Cerebellar cortex (tissue), 1 donor: Measurements from ENCODE around the gene WDR70.
"Not testable (repeated sequence)": the region's sequence is repeated elsewhere in the genome, so short reads cannot be mapped to it uniquely, and the experiment has no call there.

Source experiments
- DNase-seq: peaks from one replicate; pipeline ENCODE4 v3.0.0-alpha.2; 2015; ENCODE audit warnings: low spot score

The WDR70 gene

GRCh38 chr5:37454402-37455055 lies 75.4 kb downstream of the WDR70 start:
- not testable (repeated sequence) for DNase-seq

GRCh38 chr5:37463191-37464051 lies 84.3 kb downstream of the WDR70 start:
- not testable (repeated sequence) for DNase-seq

GRCh38 chr5:37464581-37464980 lies 85.5 kb downstream of the WDR70 start:
- peak; percentile 13 for DNase-seq

GRCh38 chr5:37469383-37469782 lies 90.3 kb downstream of the WDR70 start:
- DNase-seq = not testable (repeated sequence)

- DNase-seq = no peak
Observed at GRCh38 chr5:37471666-37472197, 92.6 kb downstream of the WDR70 start.

GRCh38 chr5:37477426-37477825 lies 98.3 kb downstream of the WDR70 start:
- no peak for DNase-seq

- no peak for DNase-seq
Observed at GRCh38 chr5:37478121-37478894, 99.2 kb downstream of the WDR70 start.

GRCh38 chr5:37481395-37481794 lies 102.3 kb downstream of the WDR70 start:
- DNase-seq = not testable (repeated sequence)

GRCh38 chr5:37490120-37490810 lies 111.1 kb downstream of the WDR70 start:
- no peak for DNase-seq

- DNase-seq = no peak
Observed at GRCh38 chr5:37490931-37491330, 111.8 kb downstream of the WDR70 start.

- DNase-seq = no peak
Observed at GRCh38 chr5:37492778-37493555, 113.8 kb downstream of the WDR70 start.

- no peak for DNase-seq
Observed at GRCh38 chr5:37494756-37495155, 115.6 kb downstream of the WDR70 start.

- DNase-seq = no peak
Observed at GRCh38 chr5:37495210-37495609, 116.1 kb downstream of the WDR70 start.

- no peak for DNase-seq
Observed at GRCh38 chr5:37495668-37496347, 116.7 kb downstream of the WDR70 start.

GRCh38 chr5:37496902-37497445 lies 117.9 kb downstream of the WDR70 start:
- DNase-seq = no peak

GRCh38 chr5:37501152-37501551 lies 122.0 kb downstream of the WDR70 start:
- no peak for DNase-seq

- DNase-seq = no peak
Observed at GRCh38 chr5:37506241-37506640, 127.1 kb downstream of the WDR70 start.

GRCh38 chr5:37506722-37507121 lies 127.6 kb downstream of the WDR70 start:
- no peak for DNase-seq

- no peak for DNase-seq
Observed at GRCh38 chr5:37511646-37512045, 132.5 kb downstream of the WDR70 start.

GRCh38 chr5:37514946-37515345 lies 135.8 kb downstream of the WDR70 start:
- no peak for DNase-seq
